SK-N-SH treated with all-trans-retinoic acid at 6 μM for 48 hours (cell line): ENCODE data around the gene DCLK1.

Experiments
- ARNTL ChIP-seq: fragments of 450-650 bp; formaldehyde crosslinking; IDR thresholded peaks from 2 replicates; pipeline ENCODE4 v1.5.0; 2020; ENCODE audit warnings: low read depth, mild to moderate bottlenecking, moderate library complexity, borderline replicate concordance
- BACH2 ChIP-seq: fragments of 250-450 bp; sonication (Bioruptor Pico); IDR thresholded peaks from 2 replicates; pipeline ENCODE4 v1.9.0; 2021; ENCODE audit warnings: mild to moderate bottlenecking, borderline replicate concordance
- PATZ1 ChIP-seq: fragments of 250-450 bp; sonication (Bioruptor Pico); IDR thresholded peaks from 2 replicates; pipeline ENCODE4 v1.8.0; 2020; ENCODE audit warnings: mild to moderate bottlenecking, moderate library complexity, borderline replicate concordance
- PPARA ChIP-seq: fragments of 250-450 bp; sonication (Bioruptor Pico); IDR thresholded peaks from 2 replicates; pipeline ENCODE4 v1.5.0; 2020; ENCODE audit warnings: mild to moderate bottlenecking, borderline replicate concordance
- TCF4 ChIP-seq: fragments of 250-450 bp; sonication (Bioruptor Pico); IDR thresholded peaks from 2 replicates; pipeline ENCODE4 v1.8.0; 2021; ENCODE audit warnings: mild to moderate bottlenecking, moderate library complexity, borderline replicate concordance
- ZFP3 ChIP-seq: fragments of 250-450 bp; sonication (Bioruptor Pico); IDR thresholded peaks from 2 replicates; pipeline ENCODE4 v1.5.0; 2020; ENCODE audit warnings: mild to moderate bottlenecking, moderate library complexity
- ZFP30 ChIP-seq: fragments of 450-650 bp; formaldehyde crosslinking; IDR thresholded peaks from 2 replicates; pipeline ENCODE4 v1.5.0; 2022; ENCODE audit warnings: mild to moderate bottlenecking, moderate library complexity
- ZNF70 ChIP-seq: fragments of 450-650 bp; formaldehyde crosslinking; IDR thresholded peaks from 2 replicates; pipeline ENCODE4 v1.5.0; 2020; ENCODE audit warnings: mild to moderate bottlenecking, moderate library complexity
- ZNF8 ChIP-seq: fragments of 450-650 bp; formaldehyde crosslinking; IDR thresholded peaks from 2 replicates; pipeline ENCODE4 v1.5.0; 2020; ENCODE audit warnings: mild to moderate bottlenecking, moderate library complexity

GRCh38 chr13:36158611-36159010 is 27.4 kb upstream of the DCLK1 start:
- no peak for TF ChIP-seq TCF4 (CRISPR knock-in tag)
- no peak for TF ChIP-seq PPARA (CRISPR knock-in tag)
- TF ChIP-seq PATZ1 (CRISPR knock-in tag): no peak
- no peak for TF ChIP-seq ZFP3 (CRISPR knock-in tag)
- no peak for TF ChIP-seq ZFP30 (CRISPR knock-in tag)
- no peak for TF ChIP-seq ARNTL (CRISPR knock-in tag)
- no peak for TF ChIP-seq BACH2 (CRISPR knock-in tag)
- no peak for TF ChIP-seq ZNF70
- no peak for TF ChIP-seq ZNF8 (CRISPR knock-in tag)
